SK-N-MC (cell line): ENCODE data around the gene CD4.

Experiments used
- EZH2 ChIP-seq: fragments of 200-600 bp; sonication (generic); IDR thresholded peaks from one replicate; pipeline ENCODE4 v1.6.1; 2017; ENCODE audit warnings: antibody characterized with exemption
- FOXP2 ChIP-seq: optimal IDR thresholded peaks from 2 replicates; pipeline ENCODE3; 2011; ENCODE audit warnings: mild to moderate bottlenecking, moderate library complexity; ENCODE audit not compliant: insufficient read depth; ENCODE audit errors: extremely low read length, control extremely low read depth
- POLR2AphosphoS5 ChIP-seq: IDR thresholded peaks from 2 replicates; pipeline ENCODE4 v1.6.1; 2012; ENCODE audit warnings: mild to moderate bottlenecking, low read depth, low read length, borderline replicate concordance

GRCh38 chr12:6849976-6850560 lies 60.7 kb downstream of the CD4 start:
- no peak for TF ChIP-seq EZH2
- TF ChIP-seq POLR2AphosphoS5, result no peak
- TF ChIP-seq FOXP2, result no peak
